Aorta (tissue), 5 donors: Measurements from ENCODE around the gene MISP3. TPM values are rescaled to one million over a fixed set of nuclear protein-coding genes. Genes with fewer than 3 reads are reported as not detected.

Experiments
- ATAC-seq: fragments of 200-7000 bp; cut with Tn5 transposase; one replicate; pipeline ENCODE4 v1.9.1; 2022; ENCODE audit warnings: moderate library complexity; ENCODE audit not compliant: low FRiP score
- DNase-seq, 2 donors: peaks; one replicate each; pipeline ENCODE4 v3.0.0-alpha.2; 2020
- H3K27ac ChIP-seq, 2 donors: one replicate each; pipeline ENCODE4 v1.5.1; 2013; ENCODE audit warnings: low read length in 2 of 2, mild to moderate bottlenecking in 2 of 2, moderate library complexity in 2 of 2, control low read depth in 1 of 2, inconsistent platforms in 1 of 2, low read depth in 1 of 2
- H3K27me3 ChIP-seq, 2 donors: one replicate each; pipeline ENCODE4 v1.6.1; 2013; ENCODE audit warnings: control low read depth in 1 of 2, low read length in 1 of 2, mild to moderate bottlenecking in 1 of 2, moderate library complexity in 1 of 2; ENCODE audit not compliant: insufficient read depth in 2 of 2, control insufficient read depth in 1 of 2
- H3K36me3 ChIP-seq, 2 donors: one replicate each; pipeline ENCODE4 v1.6.1; 2013; ENCODE audit warnings: control low read depth in 1 of 2, low read length in 1 of 2, mild to moderate bottlenecking in 1 of 2; ENCODE audit not compliant: insufficient read depth in 2 of 2, control insufficient read depth in 1 of 2
- H3K4me1 ChIP-seq, 2 donors: one replicate each; pipeline ENCODE4 v1.6.1; 2013; ENCODE audit warnings: low read length in 2 of 2, control low read depth in 1 of 2, mild to moderate bottlenecking in 1 of 2, moderate library complexity in 1 of 2; ENCODE audit not compliant: insufficient read depth in 2 of 2, control insufficient read depth in 1 of 2
- H3K4me3 ChIP-seq, 2 donors: one replicate each; pipeline ENCODE4 v1.5.1; 2013; ENCODE audit warnings: low read length in 2 of 2, control low read depth in 1 of 2, mild to moderate bottlenecking in 1 of 2
- H3K9me3 ChIP-seq: one replicate; pipeline ENCODE4 v1.6.1; 2013; ENCODE audit warnings: mild to moderate bottlenecking, low read length; ENCODE audit not compliant: control insufficient read depth
- WGBS, 2 donors: extraction: QIAGEN DNeasy Blood & Tissue Kit; methylation state at CpG; one replicate each; pipeline ENCODE4 v1.1.7; 2013; 5-methylcytosine and 5-hydroxymethylcytosine counted together
- intact Hi-C, 2 donors: fragments of 100-400 bp; cut with DNase I; formaldehyde crosslinking; loops; one replicate each; pipeline versions ENCODE4 v1.14.2 to v1.15.0; 2022
- polyA plus RNA-seq, 2 donors: library from polyadenylated mRNA; stranded (reverse); fragments of 200-250 nt; gene quantifications; one replicate each; pipeline ENCODE4 v1.2.3, GENCODE V29; 2013
- total RNA-seq, 2 donors: library from RNA; stranded (reverse); fragmentation: NEBNext Ultra II Directional; extraction: Animal tissue kit (Norgen Biotek cat#: 25700); gene quantifications; one replicate each; pipeline ENCODE4 v1.2.1, GENCODE V29; 2021
- donor health status: healthy with polysubstance abuse.
- donor health status: Bipolar disorder and iron deficiency.
- donor health status: DM: no; HTN: no; CAD: no.
- donor health status: DM: no; HTN: no; CAD: no.
- donor health status: DM: yes; HTN: yes; CAD: no.

The MISP3 gene
- total and polyA plus RNA-seq, 4 donors, result 1.2 to 6.6 (median 3.5) TPM

DNA sequence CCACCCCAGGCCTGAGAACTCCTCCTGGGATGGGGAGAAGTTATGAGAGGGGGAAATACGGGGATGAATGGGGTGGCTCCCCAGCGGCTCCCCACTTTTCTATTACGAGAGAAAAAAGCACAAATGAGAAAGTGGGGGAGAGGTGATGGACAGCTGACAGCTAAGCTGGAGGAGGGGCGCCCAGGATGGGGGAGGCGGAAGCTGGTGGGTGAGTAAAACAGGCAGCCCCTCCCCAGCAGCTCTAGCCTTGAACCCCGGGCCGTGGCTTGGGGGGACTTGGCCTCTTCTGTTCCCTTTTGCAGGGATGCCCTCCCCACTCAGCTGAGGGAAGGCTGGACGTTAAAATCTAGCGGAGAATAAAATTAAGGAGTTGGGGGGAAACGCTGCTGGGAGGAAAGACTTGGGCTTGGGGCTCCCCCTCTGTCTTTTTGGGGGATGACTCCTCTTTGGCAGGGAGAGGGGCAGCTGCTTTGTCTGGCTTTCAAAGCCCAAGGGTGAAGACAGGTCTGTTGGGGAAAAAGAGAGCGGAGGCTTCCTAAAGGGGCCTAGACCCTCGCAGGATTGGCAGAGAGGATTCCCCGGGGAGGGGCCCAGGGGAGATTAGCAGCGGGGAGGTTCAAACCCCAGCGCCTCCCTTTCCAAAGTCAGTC, 19.4 kb downstream of the MISP3 start:
- 6 to 11% methylated on average over 15 of the region's 15 CpGs for WGBS, 2 donors
- intact Hi-C loops, result loop anchor here in 1 of 2 donors (2.0 kb wide), 1 partner anchor 45 kb away; the partner anchor contains the start of gene ASF1B

DNA sequence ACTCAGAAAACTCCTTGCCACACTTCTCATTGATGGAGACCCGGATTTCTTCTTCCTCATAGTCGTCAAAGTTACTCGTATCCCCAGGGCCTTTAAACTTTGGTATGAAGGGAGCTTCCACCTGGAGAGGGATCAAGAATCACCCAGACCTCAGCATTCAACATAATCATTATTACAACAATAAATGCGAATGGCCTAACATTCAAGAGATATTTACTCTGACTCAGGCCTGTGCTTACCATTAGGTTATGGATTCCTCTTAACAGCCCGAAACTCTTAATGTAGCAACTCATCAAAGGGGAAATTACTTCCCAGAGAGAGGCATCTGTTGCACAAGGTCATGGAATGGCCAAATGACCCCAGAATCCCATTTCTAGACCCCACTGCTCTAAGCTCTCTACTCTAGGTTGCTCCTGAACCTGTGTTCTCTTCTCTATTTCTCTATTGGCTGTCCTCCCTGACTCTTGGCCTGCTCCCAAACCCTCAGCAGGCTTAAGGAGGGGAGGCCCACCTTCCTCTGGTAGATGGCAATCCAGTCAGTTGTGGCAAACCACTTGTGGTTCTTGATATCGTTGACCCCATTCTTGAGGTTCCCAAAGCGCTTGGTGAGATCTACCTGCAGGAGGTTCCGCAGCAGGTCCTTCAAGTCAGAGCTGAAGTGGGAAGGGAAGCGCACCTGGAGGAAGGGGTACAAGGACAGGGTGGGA, 20.7 kb downstream of the MISP3 start:
- Histone ChIP-seq H3K27ac (no peak overlapping the region), H3K36me3 (no peaks in the 10 kb centered on the region), H3K27me3 (no peaks in the 10 kb centered on the region), H3K4me1 (no peaks in the 10 kb centered on the region), H3K4me3 (no peak overlapping the region), H3K9me3 (no peaks in the 10 kb centered on the region)
- ATAC-seq (no peak), DNase-seq (no peak)
- WGBS, 2 donors, result 97% methylated on average over 9 of the region's 9 CpGs
- intact Hi-C loops, result no loop called here

More for the DNA sequence above, 19.4 kb downstream of the MISP3 start:
- no peak for ATAC-seq
- no peak for DNase-seq
- peak overlapping the region in 1 of 2 donors; percentile 76 for H3K4me3 ChIP-seq
- no peak overlapping the region for H3K27ac ChIP-seq
- no peaks in the 10 kb centered on the region for H3K4me1 ChIP-seq
- no peaks in the 10 kb centered on the region for H3K36me3 ChIP-seq
- no peaks in the 10 kb centered on the region for H3K27me3 ChIP-seq
- no peaks in the 10 kb centered on the region for H3K9me3 ChIP-seq

DNA sequence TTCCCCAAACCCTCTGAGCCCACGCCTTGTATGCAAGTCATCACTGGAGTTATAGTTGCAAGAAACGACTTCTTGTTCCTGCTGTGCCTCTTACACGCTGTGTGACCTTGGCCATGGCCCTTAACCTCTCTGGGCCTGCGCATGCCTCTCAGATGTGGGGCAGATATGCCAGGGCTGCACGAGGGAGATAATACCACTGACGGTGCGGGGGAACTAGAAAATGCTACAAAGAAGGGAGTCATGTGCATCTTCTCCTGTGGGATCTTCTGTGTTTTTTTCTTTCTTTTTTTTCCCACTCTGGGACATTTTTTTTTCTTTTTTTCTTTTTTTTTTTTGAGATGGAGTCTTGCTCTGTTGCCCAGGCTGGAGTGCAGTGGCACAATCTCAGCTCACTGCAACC, 22.3 kb downstream of the MISP3 start:
- H3K9me3 ChIP-seq, result no peaks in the 10 kb centered on the region
- H3K4me3 ChIP-seq, result no peak overlapping the region
- intact Hi-C loops, result no loop called here
- DNase-seq (no peak), ATAC-seq (no peak)
- no peak overlapping the region for H3K27ac ChIP-seq
- H3K27me3 ChIP-seq, result no peaks in the 10 kb centered on the region
- WGBS, 2 donors, result 85 to 89% methylated on average over 7 of the region's 7 CpGs
- no peaks in the 10 kb centered on the region for H3K36me3 ChIP-seq
- H3K4me1 ChIP-seq, result no peaks in the 10 kb centered on the region

DNA sequence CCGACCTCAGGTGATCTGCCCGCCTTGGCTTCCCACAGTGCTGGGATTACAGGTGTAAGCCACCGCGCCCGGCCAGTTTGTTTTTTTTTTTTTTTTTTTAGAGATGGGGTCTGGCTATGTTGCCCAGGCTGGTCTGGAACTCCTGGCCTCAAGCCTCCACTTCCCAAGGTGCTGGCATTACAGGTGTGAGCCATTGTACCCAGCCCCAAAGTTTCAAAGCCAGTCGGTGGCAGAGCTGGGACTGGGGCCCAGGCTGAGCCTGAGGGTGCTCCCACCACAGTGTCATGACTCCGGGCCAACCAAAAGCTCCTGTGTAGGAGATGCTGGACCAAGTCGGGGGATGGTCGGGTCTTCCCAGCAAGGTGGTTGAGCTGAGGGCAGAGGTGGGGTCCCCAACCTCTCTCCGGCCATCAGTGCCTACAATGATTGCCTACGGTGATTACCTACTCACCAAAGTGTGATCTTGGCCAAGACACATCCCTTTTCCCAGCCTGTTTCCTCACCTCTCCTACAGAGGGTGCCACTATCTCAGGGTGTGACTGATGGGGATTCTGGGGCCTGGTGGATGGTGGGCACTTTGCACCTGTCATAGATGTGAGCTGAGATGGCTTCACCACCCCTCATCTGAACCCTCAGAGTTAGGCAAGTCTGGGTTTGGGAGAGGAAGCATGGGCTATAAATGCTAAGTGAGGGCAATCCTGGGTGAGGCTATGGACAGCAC, 23.8 kb downstream of the MISP3 start:
- H3K4me3 ChIP-seq, result no peak overlapping the region
- intact Hi-C loops, result loop anchor here in 1 of 2 donors (2.0 kb wide), 1 partner anchor 18 kb away; no protein-coding TSS in a partner anchor
- ATAC-seq (no peak), DNase-seq (no peak)
- peaks cover 0 to 2% of the 10 kb centered on the region in 2 donors for H3K36me3 ChIP-seq
- no peaks in the 10 kb centered on the region for H3K4me1 ChIP-seq
- no peaks in the 10 kb centered on the region for H3K27me3 ChIP-seq
- 90 to 94% methylated on average over 11 of the region's 11 CpGs for WGBS, 2 donors
- H3K9me3 ChIP-seq, result no peaks in the 10 kb centered on the region
- H3K27ac ChIP-seq, result no peak overlapping the region

DNA sequence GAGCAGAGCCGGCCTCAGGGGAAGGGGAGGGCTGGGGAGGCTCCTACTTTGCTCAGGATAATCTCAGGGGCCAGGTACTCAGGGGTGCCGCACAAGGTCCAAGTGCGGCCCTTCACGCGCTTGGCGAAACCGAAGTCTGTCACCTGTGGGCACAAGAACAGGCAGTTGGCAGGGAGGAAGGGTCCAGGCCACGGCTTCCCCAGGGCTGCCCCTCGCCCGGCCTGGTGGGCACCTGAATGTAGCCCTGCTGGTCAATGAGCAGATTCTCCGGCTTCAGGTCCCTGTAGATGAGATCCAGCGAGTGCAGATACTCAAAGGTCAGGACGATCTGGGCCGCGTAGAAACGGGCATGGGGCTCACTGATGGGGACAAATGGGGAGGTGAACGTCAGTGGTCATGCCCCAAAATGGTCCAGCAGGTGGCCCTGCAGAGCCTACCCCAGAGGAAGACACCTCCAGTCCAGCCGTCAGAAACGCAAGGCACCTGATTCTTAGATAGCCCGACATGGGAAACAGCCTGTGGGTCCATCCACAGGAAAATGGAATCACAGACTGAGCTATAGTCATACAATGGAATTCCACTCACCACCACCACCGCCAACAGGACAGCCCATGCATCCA, 25.1 kb downstream of the MISP3 start:
- H3K36me3 ChIP-seq, result peaks cover 0 to 2% of the 10 kb centered on the region in 2 donors

DNA sequence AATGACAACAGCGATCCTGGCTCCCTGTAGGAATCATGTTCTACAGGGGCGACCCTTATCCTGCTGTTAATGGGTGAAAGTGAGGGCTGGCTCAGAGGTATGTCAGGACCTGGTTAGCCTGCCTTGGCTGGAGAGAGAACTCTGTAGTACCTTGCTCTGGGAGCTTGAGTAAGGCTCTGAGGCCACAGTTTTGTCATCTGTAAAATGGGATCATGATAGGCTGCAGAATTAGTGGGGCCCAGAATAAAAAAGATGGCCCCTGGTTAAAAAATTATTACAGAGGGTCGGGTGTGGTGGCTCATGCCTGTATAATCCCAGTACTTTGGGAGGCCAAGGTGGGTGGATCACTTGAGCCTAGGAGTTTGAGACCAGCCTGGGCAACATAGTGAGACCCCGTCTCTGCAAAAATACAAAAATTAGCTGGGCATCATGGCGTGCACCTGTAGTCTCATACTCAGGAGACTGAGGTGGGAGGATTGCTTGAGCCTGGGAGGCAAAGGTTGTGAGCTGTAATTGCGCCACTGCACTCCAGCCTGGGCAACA, 28.5 kb downstream of the MISP3 start:
- no peak overlapping the region for H3K4me3 ChIP-seq
- H3K27me3 ChIP-seq, result no peaks in the 10 kb centered on the region
- H3K9me3 ChIP-seq, result no peaks in the 10 kb centered on the region
- peaks cover 0 to 5% of the 10 kb centered on the region in 2 donors for H3K36me3 ChIP-seq
- no peak for DNase-seq
- H3K4me1 ChIP-seq, result no peaks in the 10 kb centered on the region
- intact Hi-C loops, result no loop called here
- ATAC-seq, result no peak
- 94% methylated on average over 6 of the region's 6 CpGs for WGBS, 2 donors
- H3K27ac ChIP-seq, result no peak overlapping the region

More for the DNA sequence above, 25.1 kb downstream of the MISP3 start:
- Histone ChIP-seq H3K27me3 (no peaks in the 10 kb centered on the region), H3K27ac (no peak overlapping the region), H3K9me3 (no peaks in the 10 kb centered on the region), H3K4me3 (no peak overlapping the region), H3K4me1 (no peaks in the 10 kb centered on the region)
- 70 to 74% methylated on average over 21 of the region's 21 CpGs for WGBS, 2 donors
- DNase-seq (no peak), ATAC-seq (no peak)
- intact Hi-C loops, result loop anchor here in 1 of 2 donors (2.0 kb wide), 1 partner anchor 17 kb away; no protein-coding TSS in a partner anchor

DNA sequence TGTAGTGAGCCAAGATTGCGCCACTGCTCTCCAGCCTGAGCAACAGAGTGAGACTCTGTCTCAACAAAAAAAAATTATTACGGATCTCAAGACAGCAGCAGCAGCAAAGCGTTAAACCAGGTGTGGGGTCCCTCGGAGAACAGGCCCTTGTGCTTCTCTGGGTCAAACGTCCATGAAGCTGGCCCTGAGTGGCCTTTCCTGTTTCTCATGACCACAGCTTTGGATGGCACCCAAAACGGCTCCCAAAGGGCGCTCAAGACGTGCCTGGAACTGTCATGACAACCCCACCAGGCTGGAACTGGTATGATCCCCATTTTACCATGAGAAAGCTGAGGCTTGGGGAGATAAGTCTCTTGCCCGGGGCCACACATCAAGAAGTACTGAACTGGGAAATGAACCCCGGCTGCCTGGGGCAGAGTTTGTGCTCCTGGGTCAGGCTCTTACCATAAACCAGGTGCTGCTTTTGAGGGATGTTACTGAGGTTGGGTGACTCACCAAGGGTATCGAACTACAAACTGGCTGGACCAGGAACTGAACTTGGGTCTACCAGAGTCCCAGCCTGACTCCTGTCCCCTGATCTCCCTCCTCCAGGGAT, 29.6 kb downstream of the MISP3 start:
- Histone ChIP-seq H3K4me3 (no peak overlapping the region), H3K27ac (no peak overlapping the region), H3K4me1 (no peaks in the 10 kb centered on the region), H3K27me3 (no peaks in the 10 kb centered on the region), H3K9me3 (no peaks in the 10 kb centered on the region), H3K36me3 (peaks cover 0 to 5% of the 10 kb centered on the region in 2 donors)
- WGBS, 2 donors, result 64 to 67% methylated on average over 11 of the region's 11 CpGs
- no peak for ATAC-seq
- intact Hi-C loops, result no loop called here
- no peak for DNase-seq

DNA sequence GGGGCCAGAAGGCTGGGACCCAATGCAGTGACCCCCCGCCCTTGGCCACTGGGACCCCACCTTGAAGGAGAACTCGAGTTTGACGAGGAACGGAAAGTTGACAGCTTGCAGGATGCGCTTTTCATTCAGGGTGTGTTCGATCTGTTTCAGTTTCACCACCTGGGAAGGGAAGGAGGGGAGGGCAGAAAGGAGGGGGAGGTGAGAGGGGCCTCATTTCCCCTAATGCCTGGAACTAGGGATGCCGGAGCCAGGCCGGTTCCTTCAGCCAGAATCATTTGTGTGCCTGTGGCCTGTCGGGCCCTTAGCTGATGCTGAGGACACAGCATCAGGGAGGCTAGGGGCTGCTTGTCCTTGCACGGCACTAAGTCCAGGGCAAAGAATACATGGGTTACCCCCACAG, 30.2 kb downstream of the MISP3 start:
- no peak for DNase-seq
- Histone ChIP-seq H3K4me1 (no peaks in the 10 kb centered on the region), H3K27ac (no peak overlapping the region), H3K36me3 (peaks cover 0 to 5% of the 10 kb centered on the region in 2 donors), H3K27me3 (no peaks in the 10 kb centered on the region), H3K9me3 (no peaks in the 10 kb centered on the region), H3K4me3 (no peak overlapping the region)
- no peak for ATAC-seq
- WGBS, 2 donors, result 88 to 89% methylated on average over 10 of the region's 10 CpGs
- intact Hi-C loops, result no loop called here
